IMR-90 (cell line): Measurements from ENCODE around the gene CDO1. TPM values are rescaled to one million over a fixed set of nuclear protein-coding genes. Genes with fewer than 3 reads are reported as not detected.

Experiments
- ATAC-seq: fragments of 200-7000 bp; cut with Tn5 transposase; 2 replicates; pipeline ENCODE4 v1.9.1; 2020; ENCODE audit warnings: low read depth, mild to moderate bottlenecking, moderate library complexity
- BruUV-seq: library from RNA; stranded (reverse); fragments of 400-500 nt; replicated peaks from 2 replicates; lab custom pipeline; 2021; lab: Mats Ljungman, UMichigan
- CTCF ChIA-PET: fragments of 300-600 bp; formaldehyde crosslinking; extraction: SDS; loops from one replicate; lab custom pipeline; 2021; ENCODE audit warnings: antibody characterized with exemption; lab: Yijun Ruan, JAX
- POLR2A ChIA-PET: fragments of 300-600 bp; sonication (Branson Sonifier 250); formaldehyde crosslinking; loops from one replicate; lab custom pipeline; 2022; ENCODE audit warnings: antibody characterized with exemption; ENCODE audit not compliant: unreplicated experiment; lab: Charles Lee
- DNase-seq: peaks from one replicate; pipeline ENCODE4 v3.0.0; 2013
- H2AFZ ChIP-seq: replicated peaks from 2 replicates; pipeline ENCODE3; 2013; ENCODE audit warnings: low read length, mild to moderate bottlenecking; ENCODE audit not compliant: poor library complexity
- H2AK5ac ChIP-seq: 2 replicates; pipeline ENCODE4 v1.6.1; 2013; ENCODE audit warnings: low read depth, low read length, inconsistent platforms
- H2AK9ac ChIP-seq: replicated peaks from 2 replicates; pipeline ENCODE3; 2013; ENCODE audit warnings: mild to moderate bottlenecking, low read depth, low read length, moderate library complexity; ENCODE audit not compliant: poor library complexity
- H2BK120ac ChIP-seq: 2 replicates; pipeline ENCODE4 v1.6.1; 2013; ENCODE audit warnings: low read depth, low read length, inconsistent platforms
- H2BK15ac ChIP-seq: 3 replicates; pipeline ENCODE4 v1.6.1; 2013; ENCODE audit warnings: low read depth, low read length, inconsistent platforms
- H2BK20ac ChIP-seq: 2 replicates; pipeline ENCODE4 v1.6.1; 2013; ENCODE audit warnings: low read depth, mild to moderate bottlenecking, inconsistent platforms, low read length, moderate library complexity
- H2BK5ac ChIP-seq: 2 replicates; pipeline ENCODE4 v1.6.1; 2013; ENCODE audit warnings: mild to moderate bottlenecking, low read depth, low read length, inconsistent platforms; ENCODE audit not compliant: poor library complexity, severe bottlenecking
- H3K14ac ChIP-seq: replicated peaks from 2 replicates; pipeline ENCODE4 v1.6.1; 2013; ENCODE audit warnings: low read depth, low read length, inconsistent platforms
- H3K18ac ChIP-seq: 2 replicates; pipeline ENCODE4 v1.6.1; 2013; ENCODE audit warnings: low read depth, low read length, control low read depth
- H3K23ac ChIP-seq: 2 replicates; pipeline ENCODE4 v1.6.1; 2013; ENCODE audit warnings: low read depth, low read length, inconsistent platforms
- H3K27ac ChIP-seq: 2 replicates; pipeline ENCODE4 v1.5.1; 2013; ENCODE audit warnings: mild to moderate bottlenecking, control low read depth, low read length; ENCODE audit not compliant: insufficient read depth
- H3K27me3 ChIP-seq: 2 replicates; pipeline ENCODE4 v1.6.1; 2013; ENCODE audit warnings: low read length; ENCODE audit not compliant: control insufficient read depth, insufficient read depth
- H3K36me3 ChIP-seq: 2 replicates; pipeline ENCODE4 v1.6.1; 2013; ENCODE audit warnings: low read length, mixed read lengths; ENCODE audit not compliant: control insufficient read depth, insufficient read depth
- H3K4ac ChIP-seq: 2 replicates; pipeline ENCODE4 v1.6.1; 2013; ENCODE audit warnings: low read depth, low read length, inconsistent platforms
- H3K4me1 ChIP-seq: 2 replicates; pipeline ENCODE4 v1.6.1; 2013; ENCODE audit warnings: low read length, mixed read lengths; ENCODE audit not compliant: control insufficient read depth, insufficient read depth
- H3K4me2 ChIP-seq: 2 replicates; pipeline ENCODE4 v1.6.1; 2013; ENCODE audit warnings: low read depth, mild to moderate bottlenecking, control low read depth, low read length, moderate library complexity
- H3K4me3 ChIP-seq: 2 replicates; pipeline ENCODE4 v1.5.1; 2013; ENCODE audit warnings: low read depth, mild to moderate bottlenecking, control low read depth, low read length, moderate library complexity; ENCODE audit not compliant: insufficient read depth
- H3K56ac ChIP-seq: 2 replicates; pipeline ENCODE4 v1.6.1; 2013; ENCODE audit warnings: low read length, inconsistent platforms; ENCODE audit not compliant: insufficient read depth; ENCODE audit errors: extremely low read depth
- H3K79me1 ChIP-seq, 2 experiments: 2 replicates each; pipeline ENCODE4 v1.6.1; 2013; ENCODE audit warnings: low read length in 2 of 2, inconsistent platforms in 1 of 2, low read depth in 1 of 2
- H3K9ac ChIP-seq: 2 replicates; pipeline ENCODE4 v1.6.1; 2013; ENCODE audit warnings: low read depth, low read length, control low read depth
- H3K9me1 ChIP-seq: 2 replicates; pipeline ENCODE4 v1.6.1; 2013; ENCODE audit warnings: low read length, inconsistent platforms; ENCODE audit not compliant: insufficient read depth
- H3K9me3 ChIP-seq: 2 replicates; pipeline ENCODE4 v1.6.1; 2013; ENCODE audit warnings: low read length; ENCODE audit not compliant: control insufficient read depth, insufficient read depth
- H4K20me1 ChIP-seq: 2 replicates; pipeline ENCODE4 v1.6.1; 2013; ENCODE audit warnings: low read length, inconsistent platforms; ENCODE audit not compliant: insufficient read depth
- H4K5ac ChIP-seq: 2 replicates; pipeline ENCODE4 v1.6.1; 2013; ENCODE audit warnings: mild to moderate bottlenecking, low read depth, low read length, control low read depth
- H4K8ac ChIP-seq, 2 experiments: 2 replicates each; pipeline ENCODE4 v1.6.1; 2013; ENCODE audit warnings: low read depth in 2 of 2, low read length in 2 of 2, control low read depth in 1 of 2, inconsistent platforms in 1 of 2
- H4K91ac ChIP-seq: 2 replicates; pipeline ENCODE4 v1.6.1; 2013; ENCODE audit warnings: low read depth, low read length, inconsistent platforms; ENCODE audit not compliant: insufficient read depth
- POLR2A ChIP-seq: IDR thresholded peaks from 2 replicates; pipeline ENCODE4 v1.6.1; 2012; ENCODE audit warnings: mild to moderate bottlenecking, low read depth, low read length
- RFX5 ChIP-seq: IDR thresholded peaks from 2 replicates; pipeline ENCODE4 v1.8.0; 2012; ENCODE audit warnings: low read depth, mild to moderate bottlenecking, low read length, moderate library complexity
- WGBS, 2 experiments: methylation state at CpG; one replicate each; pipeline versions ENCODE4 v1.1.5 to v1.1.7; 2013; ENCODE audit warnings: missing lambda C conversion rate in 2 of 2; ENCODE audit not compliant: insufficient read length in 1 of 2; ENCODE audit errors: extremely low coverage in 2 of 2; 5-methylcytosine and 5-hydroxymethylcytosine counted together
- dilution Hi-C: fragments of 300-500 bp; cut with HindIII; formaldehyde crosslinking; loops from one replicate; pipeline ENCODE4 v1.14.3; 2018; ENCODE audit warnings: low sequenced_read_pairs; ENCODE audit not compliant: unreplicated experiment
- in situ Hi-C: fragments of 300-500 bp; cut with MboI; formaldehyde crosslinking; loops from 3 replicates; pipeline ENCODE4 v1.14.3; 2019; ENCODE audit warnings: low sequenced_read_pairs, inconsistent platforms, mixed read lengths
- intact Hi-C: fragments of 100-400 bp; cut with micrococcal nuclease; formaldehyde crosslinking; loops from 2 replicates; pipeline ENCODE4 v1.10.0; 2022
- polyA plus RNA-seq, 3 experiments: library from polyadenylated mRNA; depleted of rRNA; stranded (reverse); fragments of >200 nt; gene quantifications; 2 replicates each; pipeline ENCODE4 v1.2.3, GENCODE V29; 2012; ENCODE audit warnings: low replicate concordance in 1 of 3
- total RNA-seq: library from RNA; depleted of rRNA; stranded (reverse); fragments of >200 nt; gene quantifications from 2 replicates; pipeline ENCODE4 v1.2.3, GENCODE V29; 2012

Gene CDO1
- total and polyA plus RNA-seq, 2 of the 4 experiments (the other 2 are of a cell fraction), result 4.8 to 8.6 TPM

GRCh38 chr5:115815693-115816225 lies 700 bp downstream of the CDO1 start:
- ChIA-PET POLR2A (no interaction called here), CTCF (interaction anchor here (0.6 kb wide), 1 partner anchor 253 kb away, joined by 4 read pairs; no protein-coding TSS in a partner anchor)
- ATAC-seq (peak; percentile 51), DNase-seq (no peak)
- H3K9me1 ChIP-seq, result no peaks in the 10 kb centered on the region
- H3K18ac ChIP-seq, result no peak overlapping the region
- H2BK20ac ChIP-seq, result no peak overlapping the region
- peaks cover 25% of the 10 kb centered on the region for H3K27me3 ChIP-seq
- TF ChIP-seq POLR2A (no peak), RFX5 (no peak)
- no TSS peak for BruUV-seq
- no peaks in the 10 kb centered on the region for H4K20me1 ChIP-seq
- no peaks in the 10 kb centered on the region for H3K36me3 ChIP-seq
- dilution Hi-C loops (no loop called here), intact Hi-C loops (no loop called here), in situ Hi-C loops (loop anchor here (10.0 kb wide), 1 partner anchor 171 kb away; no protein-coding TSS in a partner anchor)
- 0 out of 2 replicates have a peak overlapping the region, but pooled peaks have one; percentile 26 for H3K23ac ChIP-seq
- no peaks in the 10 kb centered on the region for H3K9me3 ChIP-seq
- H3K14ac ChIP-seq, result no peak overlapping the region
- no peak overlapping the region for H4K5ac ChIP-seq
- H4K8ac ChIP-seq, result no peak overlapping the region
- no peaks in the 10 kb centered on the region; the same call in 1 of the 2 replicates for H3K4me1 ChIP-seq
- no peak overlapping the region for H3K27ac ChIP-seq
- peak overlapping the region; percentile 93 for H3K4me2 ChIP-seq
- H3K9ac ChIP-seq, result no peak overlapping the region; the same call in 1 of the 2 replicates
- no peak overlapping the region for H2BK5ac ChIP-seq
- H2BK15ac ChIP-seq, result no peak overlapping the region
- no peak overlapping the region for H3K4ac ChIP-seq
- H2AK9ac ChIP-seq, result peak overlapping the region; percentile 15
- H2BK120ac ChIP-seq, result no peak overlapping the region
- no peak overlapping the region for H4K91ac ChIP-seq
- H2AFZ ChIP-seq, result peak overlapping the region; percentile 93
- 2% methylated on average over 17 of the region's 48 CpGs; no CpG with 5 or more reads in 1 of the 2 experiments for WGBS, 2 experiments
- no peak overlapping the region for H2AK5ac ChIP-seq
- H3K4me3 ChIP-seq, result peak overlapping the region; percentile 73
- H3K79me1 ChIP-seq, result no peaks in the 10 kb centered on the region
- H3K56ac ChIP-seq, result no peak overlapping the region
